ENCODE data around the gene MIER3.

The MIER3 gene

GRCh38 chr5:56951946-56952691 lies at the start of gene MIER3:
Gene MIER3 (minus strand): TSS chr5:56952123. CDS start chr5:56952102, 21 bp downstream.
- Histone ChIP-seq H3K9me3 (ENCODE audit: insufficient read depth, low read depth, low read length) (no peaks in the 10 kb centered on the region), H3K27me3 (ENCODE audit: insufficient read depth, low read length) (peaks cover 19% of the 10 kb centered on the region), H3K36me3 (ENCODE audit: insufficient read depth, low read depth, low read length) (peaks cover 24% of the 10 kb centered on the region), H3K4me3 (ENCODE audit: low read length) (peak within 1 kb of the TSS; percentile 88), H3K9ac (ENCODE audit: low read depth, low read length) (peak within 1 kb of the TSS; percentile 83), H3K4me1 (ENCODE audit: insufficient read depth, low read length) (peaks cover 7% of the 10 kb centered on the region; the same call in 1 of the 2 replicates), H3K27ac (ENCODE audit: low read length) (peak within 1 kb of the TSS; percentile 75)

- no peak overlapping the region for H3K4me3 ChIP-seq (ENCODE audit: low read length)
- H3K4me1 ChIP-seq (ENCODE audit: insufficient read depth, low read length): no peaks in the 10 kb centered on the region
- no peak overlapping the region for H3K9ac ChIP-seq (ENCODE audit: low read depth, low read length)
- H3K27me3 ChIP-seq (ENCODE audit: insufficient read depth, low read length): no peaks in the 10 kb centered on the region
- H3K9me3 ChIP-seq (ENCODE audit: insufficient read depth, low read depth, low read length): no peaks in the 10 kb centered on the region
- no peaks in the 10 kb centered on the region for H3K36me3 ChIP-seq (ENCODE audit: insufficient read depth, low read depth, low read length)
- no peak overlapping the region for H3K27ac ChIP-seq (ENCODE audit: low read length)
Measured at GRCh38 chr5:56995596-56995995, 43.7 kb upstream of the MIER3 start.

GRCh38 chr5:56993241-56993640 lies 41.3 kb upstream of the MIER3 start:
- no peak overlapping the region for H3K27ac ChIP-seq (ENCODE audit: low read length)
- no peaks in the 10 kb centered on the region for H3K27me3 ChIP-seq (ENCODE audit: insufficient read depth, low read length)
- H3K4me3 ChIP-seq (ENCODE audit: low read length): no peak overlapping the region
- H3K36me3 ChIP-seq (ENCODE audit: insufficient read depth, low read depth, low read length): no peaks in the 10 kb centered on the region
- H3K4me1 ChIP-seq (ENCODE audit: insufficient read depth, low read length): no peaks in the 10 kb centered on the region
- H3K9me3 ChIP-seq (ENCODE audit: insufficient read depth, low read depth, low read length): no peaks in the 10 kb centered on the region
- no peak overlapping the region for H3K9ac ChIP-seq (ENCODE audit: low read depth, low read length)

- H3K9me3 ChIP-seq (ENCODE audit: insufficient read depth, low read depth, low read length): no peaks in the 10 kb centered on the region
- H3K27me3 ChIP-seq (ENCODE audit: insufficient read depth, low read length): no peaks in the 10 kb centered on the region
- H3K4me1 ChIP-seq (ENCODE audit: insufficient read depth, low read length): no peaks in the 10 kb centered on the region
- H3K9ac ChIP-seq (ENCODE audit: low read depth, low read length): no peak overlapping the region
- H3K27ac ChIP-seq (ENCODE audit: low read length): no peak overlapping the region
- no peak overlapping the region for H3K4me3 ChIP-seq (ENCODE audit: low read length)
- no peaks in the 10 kb centered on the region for H3K36me3 ChIP-seq (ENCODE audit: insufficient read depth, low read depth, low read length)
Measured at GRCh38 chr5:56989676-56990075, 37.8 kb upstream of the MIER3 start.

- Histone ChIP-seq H3K9me3 (ENCODE audit: insufficient read depth, low read depth, low read length) (no peaks in the 10 kb centered on the region), H3K27ac (ENCODE audit: low read length) (no peak overlapping the region), H3K27me3 (ENCODE audit: insufficient read depth, low read length) (no peaks in the 10 kb centered on the region), H3K9ac (ENCODE audit: low read depth, low read length) (no peak overlapping the region), H3K36me3 (ENCODE audit: insufficient read depth, low read depth, low read length) (no peaks in the 10 kb centered on the region), H3K4me3 (ENCODE audit: low read length) (no peak overlapping the region), H3K4me1 (ENCODE audit: insufficient read depth, low read length) (no peaks in the 10 kb centered on the region)
Measured at GRCh38 chr5:56988490-56988889, 36.6 kb upstream of the MIER3 start.

- H3K27me3 ChIP-seq (ENCODE audit: insufficient read depth, low read length): no peaks in the 10 kb centered on the region
- no peaks in the 10 kb centered on the region for H3K9me3 ChIP-seq (ENCODE audit: insufficient read depth, low read depth, low read length)
- H3K27ac ChIP-seq (ENCODE audit: low read length): no peak overlapping the region
- H3K4me3 ChIP-seq (ENCODE audit: low read length): no peak overlapping the region
- no peak overlapping the region for H3K9ac ChIP-seq (ENCODE audit: low read depth, low read length)
- no peaks in the 10 kb centered on the region for H3K4me1 ChIP-seq (ENCODE audit: insufficient read depth, low read length)
- no peaks in the 10 kb centered on the region for H3K36me3 ChIP-seq (ENCODE audit: insufficient read depth, low read depth, low read length)
Measured at GRCh38 chr5:56987171-56987570, 35.2 kb upstream of the MIER3 start.

- H3K27me3 ChIP-seq (ENCODE audit: insufficient read depth, low read length): no peaks in the 10 kb centered on the region
- no peak overlapping the region for H3K9ac ChIP-seq (ENCODE audit: low read depth, low read length)
- no peaks in the 10 kb centered on the region for H3K9me3 ChIP-seq (ENCODE audit: insufficient read depth, low read depth, low read length)
- no peak overlapping the region for H3K4me3 ChIP-seq (ENCODE audit: low read length)
- no peak overlapping the region for H3K27ac ChIP-seq (ENCODE audit: low read length)
- no peaks in the 10 kb centered on the region for H3K4me1 ChIP-seq (ENCODE audit: insufficient read depth, low read length)
- H3K36me3 ChIP-seq (ENCODE audit: insufficient read depth, low read depth, low read length): no peaks in the 10 kb centered on the region
Measured at GRCh38 chr5:56986626-56986947, 34.7 kb upstream of the MIER3 start.

GRCh38 chr5:56985936-56986625 lies 34.2 kb upstream of the MIER3 start:
- Histone ChIP-seq H3K4me1 (ENCODE audit: insufficient read depth, low read length) (no peaks in the 10 kb centered on the region), H3K36me3 (ENCODE audit: insufficient read depth, low read depth, low read length) (no peaks in the 10 kb centered on the region), H3K4me3 (ENCODE audit: low read length) (no peak overlapping the region), H3K27ac (ENCODE audit: low read length) (no peak overlapping the region), H3K9ac (ENCODE audit: low read depth, low read length) (no peak overlapping the region), H3K27me3 (ENCODE audit: insufficient read depth, low read length) (no peaks in the 10 kb centered on the region), H3K9me3 (ENCODE audit: insufficient read depth, low read depth, low read length) (no peaks in the 10 kb centered on the region)

- no peak overlapping the region for H3K27ac ChIP-seq (ENCODE audit: low read length)
- H3K4me1 ChIP-seq (ENCODE audit: insufficient read depth, low read length): no peaks in the 10 kb centered on the region
- H3K9me3 ChIP-seq (ENCODE audit: insufficient read depth, low read depth, low read length): no peaks in the 10 kb centered on the region
Measured at GRCh38 chr5:56984445-56984844, 32.5 kb upstream of the MIER3 start.

GRCh38 chr5:56983593-56984361 lies 31.9 kb upstream of the MIER3 start:
- Histone ChIP-seq H3K4me1 (ENCODE audit: insufficient read depth, low read length) (no peaks in the 10 kb centered on the region), H3K36me3 (ENCODE audit: insufficient read depth, low read depth, low read length) (no peaks in the 10 kb centered on the region), H3K9me3 (ENCODE audit: insufficient read depth, low read depth, low read length) (no peaks in the 10 kb centered on the region), H3K4me3 (ENCODE audit: low read length) (no peak overlapping the region), H3K27me3 (ENCODE audit: insufficient read depth, low read length) (no peaks in the 10 kb centered on the region), H3K27ac (ENCODE audit: low read length) (no peak overlapping the region), H3K9ac (ENCODE audit: low read depth, low read length) (no peak overlapping the region)

More at GRCh38 chr5:56984445-56984844, 32.5 kb upstream of the MIER3 start:
- Histone ChIP-seq H3K27me3 (ENCODE audit: insufficient read depth, low read length) (no peaks in the 10 kb centered on the region), H3K36me3 (ENCODE audit: insufficient read depth, low read depth, low read length) (no peaks in the 10 kb centered on the region), H3K9ac (ENCODE audit: low read depth, low read length) (no peak overlapping the region), H3K4me3 (ENCODE audit: low read length) (no peak overlapping the region)

GRCh38 chr5:56981548-56982315 lies 29.8 kb upstream of the MIER3 start:
- Histone ChIP-seq H3K27ac (ENCODE audit: low read length) (no peak overlapping the region), H3K9me3 (ENCODE audit: insufficient read depth, low read depth, low read length) (no peaks in the 10 kb centered on the region), H3K36me3 (ENCODE audit: insufficient read depth, low read depth, low read length) (no peaks in the 10 kb centered on the region), H3K27me3 (ENCODE audit: insufficient read depth, low read length) (no peaks in the 10 kb centered on the region), H3K4me3 (ENCODE audit: low read length) (no peak overlapping the region), H3K4me1 (ENCODE audit: insufficient read depth, low read length) (no peaks in the 10 kb centered on the region), H3K9ac (ENCODE audit: low read depth, low read length) (no peak overlapping the region)

Measured in iPS-20b (cell line).